HG03045 (cell line): Measurements from ENCODE around the gene WFIKKN1.

Source experiments
- ATAC-seq: cut with Tn5 transposase; IDR thresholded peaks from one replicate; pipeline ENCODE4 v1.9.1; 2021; ENCODE audit warnings: mild to moderate bottlenecking, moderate library complexity; ENCODE audit not compliant: unreplicated experiment

WFIKKN1 gene

GRCh38 chr16:682493-683395, 52.0 kb downstream of the WFIKKN1 start:
- ATAC-seq: no peak

DNA sequence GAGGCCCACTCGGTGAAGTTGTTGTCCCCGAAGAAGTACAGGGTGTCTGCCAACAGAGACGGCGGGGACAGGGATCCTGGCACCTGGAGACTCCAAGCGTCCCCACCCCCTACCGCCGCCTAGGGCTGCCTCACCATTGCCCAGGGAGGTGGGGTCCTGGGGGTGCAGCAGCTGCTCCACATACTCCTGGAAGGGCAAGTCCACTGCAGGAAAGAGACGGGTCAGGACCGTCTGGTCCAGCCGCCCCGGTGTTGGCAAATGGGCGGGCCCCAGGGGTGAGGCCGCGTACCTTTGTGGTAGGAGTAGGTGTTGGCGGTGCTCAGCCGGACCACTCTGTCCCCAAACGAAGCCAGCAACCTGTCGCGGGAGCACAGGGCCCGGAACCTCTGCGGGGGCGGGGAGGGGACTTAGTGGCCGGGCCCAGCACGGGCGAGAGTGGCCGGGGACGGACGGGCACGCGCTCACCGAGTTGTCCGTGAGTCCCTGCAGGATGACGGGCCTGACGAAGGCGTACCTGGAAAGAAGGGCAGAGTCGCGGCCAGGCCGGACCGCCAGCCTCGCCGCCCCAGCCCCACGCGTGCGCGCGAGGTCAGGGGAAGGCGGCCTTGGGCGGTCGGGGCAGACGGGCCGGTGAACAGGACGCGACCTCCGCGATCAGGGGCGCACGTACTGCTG, 52.7 kb downstream of the WFIKKN1 start:
- no peak for ATAC-seq
